ENCODE measurements around the gene ZNF524.
"Not testable (repeated sequence)": the region's sequence is repeated elsewhere in the genome, so short reads cannot be mapped to it uniquely, and the experiment has no call there.

ZNF524 gene, protein sequence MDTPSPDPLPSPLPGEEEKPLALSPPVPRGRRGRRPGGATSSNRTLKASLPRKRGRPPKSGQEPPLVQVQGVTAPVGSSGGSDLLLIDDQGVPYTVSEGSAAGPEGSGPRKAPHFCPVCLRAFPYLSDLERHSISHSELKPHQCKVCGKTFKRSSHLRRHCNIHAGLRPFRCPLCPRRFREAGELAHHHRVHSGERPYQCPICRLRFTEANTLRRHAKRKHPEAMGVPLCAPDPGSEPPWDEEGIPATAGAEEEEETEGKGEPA

DNA sequence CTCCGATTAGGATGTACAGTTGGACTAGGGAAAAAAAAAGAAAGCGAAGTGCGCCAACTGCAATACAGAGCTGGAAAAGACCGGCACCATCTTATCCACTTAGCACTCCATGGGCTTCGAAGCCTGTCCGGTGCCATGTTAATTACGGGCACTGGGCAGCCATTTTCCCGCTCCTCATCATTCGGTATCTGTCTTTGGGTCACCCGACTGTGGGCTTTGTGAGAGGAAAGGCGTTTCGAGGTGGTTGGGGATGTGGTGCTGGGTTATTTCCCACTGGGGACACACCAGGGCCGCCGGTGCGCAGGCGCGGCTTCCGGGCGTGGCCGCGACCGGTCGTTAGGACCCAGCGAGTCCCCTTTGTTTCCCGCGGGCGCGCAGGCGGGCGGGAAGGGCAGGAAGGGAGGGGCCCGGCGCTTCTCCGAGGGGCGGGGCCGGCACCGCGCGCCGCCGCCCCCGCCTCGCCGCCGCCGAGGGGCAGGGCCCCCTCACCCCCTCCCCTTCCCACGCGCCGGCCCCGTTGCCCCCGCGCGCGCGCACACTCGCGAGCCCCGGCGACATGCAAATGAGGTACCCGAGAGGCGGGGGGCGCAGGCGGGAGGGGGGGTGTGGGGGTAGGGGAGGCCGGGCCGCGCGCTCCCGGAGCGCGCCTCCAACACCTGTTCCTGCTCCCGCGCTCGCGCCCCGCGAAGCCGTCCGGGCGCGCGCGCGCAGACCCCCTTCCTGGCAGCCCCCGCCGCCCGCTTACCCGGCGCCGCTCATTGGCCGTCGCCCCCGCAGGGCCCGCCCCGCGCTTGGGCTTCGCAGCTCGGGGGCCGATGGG, at the start of gene ZNF524:
ZNF524 (plus strand) TSS at position 447 of the 820 bp plus-strand sequence. CDS start 1,825 bp downstream, outside the sequence.
- DNase-seq (ENCODE audit: low spot score): peak; percentile 92

DNA sequence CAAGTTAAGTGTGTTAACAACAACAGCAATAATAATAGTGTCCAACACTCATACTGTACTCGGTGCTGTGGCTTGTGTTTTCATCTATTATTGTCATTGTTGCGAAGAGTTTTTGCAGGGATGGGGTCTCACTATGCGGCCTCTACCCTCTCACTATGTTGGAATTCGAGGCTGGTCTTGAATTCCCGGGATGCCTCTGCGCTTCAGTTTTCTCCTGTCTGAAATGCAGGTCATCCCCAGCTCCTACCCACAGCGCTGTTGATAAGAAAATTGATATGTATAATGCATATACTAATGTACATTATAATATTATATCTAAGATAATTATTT, 49.8 kb upstream of the ZNF524 start:
- DNase-seq (ENCODE audit: low spot score): no peak

- no peak for DNase-seq (ENCODE audit: low spot score)
These were observed 47.9 kb upstream of the ZNF524 start for GRCh38 chr19:55552206-55552605.

DNA sequence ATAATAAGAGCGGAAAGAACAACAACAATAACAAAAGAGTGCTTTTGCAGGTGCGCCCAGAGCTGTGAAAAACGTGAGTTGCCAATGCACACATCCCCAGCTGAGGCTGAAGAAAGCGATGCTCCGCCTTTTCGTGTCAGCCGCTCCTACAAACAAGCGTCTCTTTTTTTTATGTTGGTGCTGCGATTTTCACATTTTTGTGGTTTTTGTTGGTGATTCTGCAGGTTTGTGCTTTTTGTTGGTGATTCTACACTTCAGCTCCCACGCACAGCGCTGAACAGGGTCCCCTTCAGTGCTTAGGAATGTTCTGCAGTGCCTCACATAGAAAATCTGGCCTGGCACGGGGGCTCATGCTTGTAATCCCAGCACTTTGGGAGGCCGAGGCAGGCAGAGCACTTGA, 47.5 kb upstream of the ZNF524 start:
- DNase-seq (ENCODE audit: low spot score): no peak

GRCh38 chr19:55553217-55554182, 46.6 kb upstream of the ZNF524 start:
- no peak for DNase-seq (ENCODE audit: low spot score)

- no peak for DNase-seq (ENCODE audit: low spot score)
These were observed 45.8 kb upstream of the ZNF524 start for GRCh38 chr19:55554302-55554701.

DNA sequence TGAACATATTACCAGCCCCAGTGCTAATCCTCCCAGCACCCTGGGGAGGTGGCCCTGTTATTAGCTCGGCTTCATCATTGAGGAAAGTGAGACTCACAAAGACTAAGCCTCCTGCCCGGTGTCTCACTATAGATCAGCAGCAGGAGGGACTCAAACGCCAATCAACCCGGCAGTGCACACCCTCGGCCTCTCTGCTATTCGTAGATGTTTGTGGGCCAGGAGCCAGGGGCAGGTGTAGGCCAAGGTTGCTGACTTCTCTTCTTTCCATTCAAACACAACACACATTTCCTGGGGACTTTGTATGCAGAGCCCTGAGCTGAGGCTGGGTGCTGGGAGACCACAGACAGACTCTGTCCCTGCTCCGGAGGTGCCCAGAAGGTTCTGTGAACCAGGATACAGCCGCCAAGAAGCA, 45.3 kb upstream of the ZNF524 start:
- DNase-seq (ENCODE audit: low spot score): peak; percentile 82

- DNase-seq (ENCODE audit: low spot score): no peak
These were observed 40.4 kb upstream of the ZNF524 start for GRCh38 chr19:55559684-55560083.

GRCh38 chr19:55563261-55563690, 36.8 kb upstream of the ZNF524 start:
- DNase-seq (ENCODE audit: low spot score): no peak

DNA sequence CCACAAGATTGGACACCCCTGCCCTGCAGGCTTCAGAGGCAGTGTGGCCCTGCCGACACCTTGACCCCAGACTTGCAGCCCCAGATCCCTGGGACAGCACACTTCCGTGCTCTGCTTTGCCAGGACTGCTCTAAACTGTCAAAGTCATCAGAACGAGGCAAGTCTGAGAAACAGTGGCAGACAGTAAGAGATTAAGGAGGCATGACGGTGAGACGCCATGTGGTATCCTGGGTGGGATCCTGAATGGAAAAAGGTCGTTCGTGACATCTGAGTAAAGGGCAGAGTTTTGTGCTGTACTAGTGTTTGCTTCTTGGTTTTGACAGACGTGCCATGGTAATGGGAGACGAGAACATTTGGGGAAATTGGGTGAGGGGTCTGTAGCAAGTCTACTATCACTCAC, 33.3 kb upstream of the ZNF524 start:
- no peak for DNase-seq (ENCODE audit: low spot score)

- no peak for DNase-seq (ENCODE audit: low spot score)
These were observed 32.3 kb upstream of the ZNF524 start for GRCh38 chr19:55567708-55568328.

DNA sequence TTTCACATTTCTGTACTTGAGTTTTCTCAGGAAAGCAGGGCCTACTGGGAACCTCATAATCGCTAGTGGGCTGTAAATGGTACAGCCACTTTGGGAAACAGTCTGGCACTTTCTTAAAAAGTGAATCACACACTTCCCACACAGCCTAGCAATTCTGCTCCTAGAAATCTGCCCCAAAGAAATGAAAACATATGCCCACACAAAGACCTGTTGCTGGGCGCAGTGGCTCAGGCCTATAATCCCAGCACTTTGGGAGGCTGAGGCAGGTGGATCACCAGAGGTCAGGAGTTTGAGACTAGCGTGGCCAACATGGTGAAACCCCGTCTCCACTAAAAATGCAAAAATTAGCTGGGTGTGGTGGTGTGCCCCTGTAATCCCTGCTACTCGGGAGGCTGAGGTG, 30.6 kb upstream of the ZNF524 start:
- not testable (repeated sequence) for DNase-seq (ENCODE audit: low spot score)

GRCh38 chr19:55573929-55574328, 26.2 kb upstream of the ZNF524 start:
- DNase-seq (ENCODE audit: low spot score): not testable (repeated sequence)

- no peak for DNase-seq (ENCODE audit: low spot score)
These were observed 23.3 kb upstream of the ZNF524 start for GRCh38 chr19:55576746-55577145.

DNA sequence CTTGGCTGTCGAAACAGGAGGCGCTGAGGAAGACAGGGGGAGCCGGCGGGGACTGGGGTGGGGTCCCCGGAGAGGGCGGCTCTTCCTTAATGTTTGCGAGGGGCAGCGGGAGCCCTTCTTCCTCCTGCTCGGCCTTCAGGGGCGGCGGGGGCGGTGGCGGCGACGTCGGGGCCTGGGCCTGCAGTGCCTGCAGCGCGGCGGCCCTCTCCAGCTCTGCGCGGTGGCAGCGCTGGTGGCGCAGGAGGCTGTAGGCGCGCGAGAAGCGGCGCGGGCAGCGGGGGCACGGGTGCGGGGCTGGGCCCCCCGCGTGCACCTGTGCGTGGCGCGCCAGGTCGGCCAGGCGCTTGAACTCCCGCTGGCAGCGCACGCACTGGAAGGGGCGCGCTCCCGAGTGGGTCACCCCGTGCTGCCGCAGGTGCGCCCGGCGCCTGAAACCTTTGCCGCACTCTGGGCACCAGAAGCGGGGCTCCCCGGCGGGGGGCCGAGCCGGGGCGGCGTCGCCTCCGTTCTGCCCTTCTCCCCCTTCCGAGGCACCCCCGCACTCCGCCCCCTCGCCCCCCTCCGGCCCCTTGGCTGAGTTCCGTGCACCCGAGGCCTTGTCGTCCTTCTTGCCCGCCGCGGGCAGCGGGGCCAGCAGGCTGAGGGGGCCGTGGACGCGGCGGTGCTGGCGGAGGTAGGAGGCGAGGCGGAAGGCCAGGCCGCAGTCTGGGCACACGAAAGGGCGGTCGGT, 21.9 kb upstream of the ZNF524 start:
- DNase-seq (ENCODE audit: low spot score): peak; percentile 22

DNA sequence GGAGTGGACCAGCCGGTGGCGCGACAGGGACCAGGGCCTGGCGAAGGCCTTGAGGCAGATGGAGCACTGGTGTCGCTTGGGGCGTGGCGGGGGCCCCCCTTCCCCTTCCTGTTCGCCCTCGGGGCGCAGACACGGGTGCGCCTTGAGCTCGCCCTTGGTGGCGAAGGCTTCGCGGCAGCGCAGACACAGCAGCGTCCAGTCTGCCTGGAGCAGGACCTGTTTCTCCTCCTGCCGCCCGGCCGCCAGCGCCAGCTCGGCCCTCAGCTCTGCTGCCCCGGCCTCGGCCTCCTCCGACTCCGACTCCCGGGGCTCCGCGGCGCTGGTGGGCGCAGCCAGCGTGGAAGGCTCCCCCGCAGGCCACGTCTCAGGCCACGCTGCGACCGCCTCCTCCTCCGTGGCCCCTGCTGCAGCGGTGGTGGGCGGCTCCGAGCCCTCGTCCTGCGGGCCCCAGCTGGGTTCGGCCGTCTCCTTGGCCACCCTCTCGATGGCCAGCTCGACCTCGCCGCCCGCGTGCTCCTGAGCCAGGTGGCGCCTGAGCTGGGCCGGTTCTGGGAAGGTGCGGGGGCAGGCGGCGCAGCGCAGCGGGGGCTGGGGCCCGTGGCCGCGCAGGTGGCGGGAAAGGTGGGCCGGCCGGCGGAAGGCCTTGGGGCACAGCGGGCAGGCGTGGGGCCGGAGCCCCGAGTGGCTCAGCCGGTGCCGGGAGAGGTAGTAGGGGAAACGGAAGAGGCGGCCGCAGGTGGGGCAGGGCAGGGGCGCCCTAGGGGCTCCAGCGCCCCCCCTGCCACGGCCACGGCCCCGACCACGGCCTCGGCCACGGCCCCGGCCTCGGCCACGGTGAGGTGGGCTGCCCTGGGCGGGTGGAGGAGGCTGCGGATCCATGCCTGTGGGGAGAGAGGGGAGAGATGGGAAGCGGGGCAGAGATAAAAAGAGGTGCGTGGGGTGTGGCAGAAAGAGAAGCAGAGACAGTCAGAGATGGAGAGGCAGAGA, 21.0 kb upstream of the ZNF524 start:
- peak; percentile 40 for DNase-seq (ENCODE audit: low spot score)

- peak; percentile 54 for DNase-seq (ENCODE audit: low spot score)
These were observed 20.1 kb upstream of the ZNF524 start for GRCh38 chr19:55579766-55580621.

GRCh38 chr19:55580628-55581144, 19.4 kb upstream of the ZNF524 start, which contains the start of gene ZNF579:
Gene ZNF579 (minus strand): TSS chr19:55580848. CDS start chr19:55579639, 1,209 bp downstream.
- peak; percentile 90 for DNase-seq (ENCODE audit: low spot score)

Data from D341Med (cell line).